ENCODE results near the gene TMEM53.

DNA sequence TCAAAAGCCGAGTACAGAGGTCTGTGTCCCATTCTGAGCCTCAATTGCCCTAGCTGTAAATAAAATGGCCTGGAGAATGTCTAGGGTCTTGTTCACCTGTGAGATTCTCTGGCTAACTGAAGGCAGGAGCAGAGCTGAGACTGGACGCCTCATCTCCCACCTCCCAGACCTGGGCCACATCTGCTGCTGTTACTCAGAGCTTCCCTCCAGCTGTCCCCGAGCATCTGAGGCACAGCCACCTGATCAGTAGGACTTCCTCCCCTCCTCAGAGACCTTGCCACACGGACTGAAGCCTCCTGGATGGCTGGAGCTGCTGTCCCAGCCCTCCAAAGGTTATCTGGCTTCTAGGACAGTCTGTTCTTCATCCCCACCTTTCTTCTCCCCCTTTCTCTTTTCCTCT lies 62.4 kb downstream of the TMEM53 start:
- TF ChIP-seq, protein P1, sequence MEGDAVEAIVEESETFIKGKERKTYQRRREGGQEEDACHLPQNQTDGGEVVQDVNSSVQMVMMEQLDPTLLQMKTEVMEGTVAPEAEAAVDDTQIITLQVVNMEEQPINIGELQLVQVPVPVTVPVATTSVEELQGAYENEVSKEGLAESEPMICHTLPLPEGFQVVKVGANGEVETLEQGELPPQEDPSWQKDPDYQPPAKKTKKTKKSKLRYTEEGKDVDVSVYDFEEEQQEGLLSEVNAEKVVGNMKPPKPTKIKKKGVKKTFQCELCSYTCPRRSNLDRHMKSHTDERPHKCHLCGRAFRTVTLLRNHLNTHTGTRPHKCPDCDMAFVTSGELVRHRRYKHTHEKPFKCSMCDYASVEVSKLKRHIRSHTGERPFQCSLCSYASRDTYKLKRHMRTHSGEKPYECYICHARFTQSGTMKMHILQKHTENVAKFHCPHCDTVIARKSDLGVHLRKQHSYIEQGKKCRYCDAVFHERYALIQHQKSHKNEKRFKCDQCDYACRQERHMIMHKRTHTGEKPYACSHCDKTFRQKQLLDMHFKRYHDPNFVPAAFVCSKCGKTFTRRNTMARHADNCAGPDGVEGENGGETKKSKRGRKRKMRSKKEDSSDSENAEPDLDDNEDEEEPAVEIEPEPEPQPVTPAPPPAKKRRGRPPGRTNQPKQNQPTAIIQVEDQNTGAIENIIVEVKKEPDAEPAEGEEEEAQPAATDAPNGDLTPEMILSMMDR (IDR thresholded peaks at IDR 0.05): no peak
- no peak for TF ChIP-seq POLR2A (IDR thresholded peaks at IDR 0.05)
- TF ChIP-seq POLR2AphosphoS5 (IDR thresholded peaks at IDR 0.05): no peak

Data from breast epithelium (tissue), 3 donors.